Smooth muscle cell (in vitro differentiated cells): ENCODE measurements around the gene CD300H. TPM values are rescaled to one million over a fixed set of nuclear protein-coding genes. Genes with fewer than 3 reads are reported as not detected.

ENCODE experiments used
- DNase-seq: peaks from one replicate; lab custom pipeline; 2025; ENCODE audit not compliant: unreplicated experiment; lab: John Stamatoyannopoulos, UW
- H2AFZ ChIP-seq: fragments of 200-600 bp; sonication (generic); 2 replicates; pipeline ENCODE4 v1.6.0; 2016; ENCODE audit warnings: antibody characterized with exemption, low read depth, mild to moderate bottlenecking
- H3F3A ChIP-seq: fragments of 200-600 bp; sonication (generic); 2 replicates; pipeline ENCODE4 v1.6.0; 2017; ENCODE audit warnings: antibody characterized with exemption, low read depth
- H3K27ac ChIP-seq: fragments of 200-600 bp; sonication (generic); 2 replicates; pipeline ENCODE4 v1.5.1; 2016; ENCODE audit warnings: low read depth, mild to moderate bottlenecking
- H3K27me3 ChIP-seq: fragments of 200-600 bp; sonication (generic); 2 replicates; pipeline ENCODE4 v1.6.1; 2016; ENCODE audit warnings: low read depth, mild to moderate bottlenecking
- H3K36me3 ChIP-seq: fragments of 200-600 bp; sonication (generic); 2 replicates; pipeline ENCODE4 v1.5.1; 2016; ENCODE audit warnings: low read depth
- H3K4me1 ChIP-seq: fragments of 200-600 bp; sonication (generic); 2 replicates; pipeline ENCODE4 v1.5.1; 2016; ENCODE audit warnings: low read depth
- H3K4me2 ChIP-seq: fragments of 200-600 bp; sonication (generic); 2 replicates; pipeline ENCODE4 v1.6.0; 2016; ENCODE audit warnings: mild to moderate bottlenecking
- H3K4me3 ChIP-seq: fragments of 200-600 bp; sonication (generic); 2 replicates; pipeline ENCODE4 v1.5.1; 2016; ENCODE audit warnings: mild to moderate bottlenecking
- H3K79me2 ChIP-seq: fragments of 200-600 bp; sonication (generic); 2 replicates; pipeline ENCODE4 v1.6.0; 2016; ENCODE audit warnings: low read depth, mild to moderate bottlenecking
- H3K9ac ChIP-seq: fragments of 200-600 bp; sonication (generic); 2 replicates; pipeline ENCODE4 v1.6.0; 2016; ENCODE audit warnings: low read depth
- H3K9me3 ChIP-seq: fragments of 200-600 bp; sonication (generic); replicated peaks from 2 replicates; pipeline ENCODE4 v1.5.1; 2016; ENCODE audit warnings: low read depth
- H4K20me1 ChIP-seq: fragments of 200-600 bp; sonication (generic); 2 replicates; pipeline ENCODE4 v1.6.0; 2016; ENCODE audit warnings: low read depth
- WGBS: methylation state at CpG from one replicate; pipeline ENCODE4 v1.1.7; 2016; ENCODE audit warnings: low lambda C conversion rate; 5-methylcytosine and 5-hydroxymethylcytosine counted together
- polyA plus RNA-seq: library from polyadenylated mRNA; unstranded; fragments of >200 nt; fragmentation: Nextera tagmentation; extraction: Ambion mirVana; gene quantifications from 2 replicates; pipeline ENCODE4 v1.2.1, GENCODE V29; 2016
- total RNA-seq: library from RNA; depleted of rRNA; stranded (reverse); fragments of >200 nt; gene quantifications from 2 replicates; pipeline ENCODE4 v1.2.3, GENCODE V29; 2014
- TF ChIP-seq, protein P1 (sequence below): fragments of 200-600 bp; sonication (generic); IDR thresholded peaks from 2 replicates; pipeline ENCODE4 v1.5.1; 2017; ENCODE audit warnings: borderline replicate concordance, mild to moderate bottlenecking, antibody characterized with exemption; ENCODE audit not compliant: insufficient read depth, poor library complexity, severe bottlenecking

Gene CD300H
- total and polyA plus RNA-seq, 2 experiments from 2014 or later, result 0.65 TPM; not detected in 1

DNA sequence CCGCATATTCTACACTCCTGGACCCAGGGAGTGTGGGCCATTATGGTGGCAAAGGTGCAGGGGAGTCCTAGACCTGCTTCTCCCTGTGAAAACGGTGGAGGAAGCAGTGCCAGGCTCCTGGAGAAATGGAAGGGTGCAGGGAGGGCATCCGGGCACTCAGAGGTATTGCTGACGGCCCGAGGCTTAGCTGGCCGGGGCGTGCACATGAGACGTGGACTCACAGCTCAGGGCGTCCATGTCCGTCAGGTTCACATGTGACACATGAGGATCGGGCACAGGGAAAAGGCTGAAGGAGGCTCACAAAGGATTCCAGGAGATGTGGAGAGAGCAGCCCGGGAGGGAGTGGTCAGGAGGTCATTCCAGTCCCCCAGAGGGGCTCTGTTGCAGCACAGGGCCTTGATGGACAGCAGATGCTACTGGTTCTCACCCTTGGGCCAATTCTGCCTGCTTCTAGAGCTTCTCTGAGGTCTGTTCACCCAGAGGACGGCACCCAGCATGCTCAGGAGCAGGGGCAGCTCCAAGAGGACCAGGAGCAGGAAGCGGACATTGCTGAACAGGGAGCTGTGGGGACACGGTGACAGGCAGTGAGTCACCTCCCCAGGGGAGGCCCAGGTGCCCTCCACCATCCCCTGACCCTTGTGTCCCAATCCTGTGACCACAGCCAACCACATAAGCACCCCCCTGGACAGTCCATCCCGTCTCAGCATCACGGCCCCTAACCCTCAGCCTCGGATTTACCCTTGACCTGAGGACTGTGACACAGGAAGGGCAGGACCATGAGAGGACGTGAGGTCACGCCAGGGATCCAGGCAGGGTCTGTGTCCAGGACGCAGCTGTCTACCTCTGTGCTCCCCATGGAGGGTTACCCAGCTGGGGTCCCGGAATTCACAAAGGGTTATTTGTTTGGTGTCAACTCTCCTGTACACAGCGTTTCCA lies 25.9 kb downstream of the CD300H start:
- Histone ChIP-seq H3K9ac (no peak overlapping the region), H3K4me3 (no peak overlapping the region), H3K4me1 (no peaks in the 10 kb centered on the region), H3K27ac (no peak overlapping the region), H4K20me1 (no peaks in the 10 kb centered on the region), H3K27me3 (peaks cover 33% of the 10 kb centered on the region), H3F3A (no peaks in the 10 kb centered on the region), H2AFZ (no peak overlapping the region), H3K9me3 (no peaks in the 10 kb centered on the region), H3K79me2 (no peaks in the 10 kb centered on the region), H3K36me3 (no peaks in the 10 kb centered on the region), H3K4me2 (no peak overlapping the region)
- TF ChIP-seq, protein P1, sequence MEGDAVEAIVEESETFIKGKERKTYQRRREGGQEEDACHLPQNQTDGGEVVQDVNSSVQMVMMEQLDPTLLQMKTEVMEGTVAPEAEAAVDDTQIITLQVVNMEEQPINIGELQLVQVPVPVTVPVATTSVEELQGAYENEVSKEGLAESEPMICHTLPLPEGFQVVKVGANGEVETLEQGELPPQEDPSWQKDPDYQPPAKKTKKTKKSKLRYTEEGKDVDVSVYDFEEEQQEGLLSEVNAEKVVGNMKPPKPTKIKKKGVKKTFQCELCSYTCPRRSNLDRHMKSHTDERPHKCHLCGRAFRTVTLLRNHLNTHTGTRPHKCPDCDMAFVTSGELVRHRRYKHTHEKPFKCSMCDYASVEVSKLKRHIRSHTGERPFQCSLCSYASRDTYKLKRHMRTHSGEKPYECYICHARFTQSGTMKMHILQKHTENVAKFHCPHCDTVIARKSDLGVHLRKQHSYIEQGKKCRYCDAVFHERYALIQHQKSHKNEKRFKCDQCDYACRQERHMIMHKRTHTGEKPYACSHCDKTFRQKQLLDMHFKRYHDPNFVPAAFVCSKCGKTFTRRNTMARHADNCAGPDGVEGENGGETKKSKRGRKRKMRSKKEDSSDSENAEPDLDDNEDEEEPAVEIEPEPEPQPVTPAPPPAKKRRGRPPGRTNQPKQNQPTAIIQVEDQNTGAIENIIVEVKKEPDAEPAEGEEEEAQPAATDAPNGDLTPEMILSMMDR, result no peak
- no peak for DNase-seq
- WGBS, result 85% methylated on average over 23 of the region's 23 CpGs

DNA sequence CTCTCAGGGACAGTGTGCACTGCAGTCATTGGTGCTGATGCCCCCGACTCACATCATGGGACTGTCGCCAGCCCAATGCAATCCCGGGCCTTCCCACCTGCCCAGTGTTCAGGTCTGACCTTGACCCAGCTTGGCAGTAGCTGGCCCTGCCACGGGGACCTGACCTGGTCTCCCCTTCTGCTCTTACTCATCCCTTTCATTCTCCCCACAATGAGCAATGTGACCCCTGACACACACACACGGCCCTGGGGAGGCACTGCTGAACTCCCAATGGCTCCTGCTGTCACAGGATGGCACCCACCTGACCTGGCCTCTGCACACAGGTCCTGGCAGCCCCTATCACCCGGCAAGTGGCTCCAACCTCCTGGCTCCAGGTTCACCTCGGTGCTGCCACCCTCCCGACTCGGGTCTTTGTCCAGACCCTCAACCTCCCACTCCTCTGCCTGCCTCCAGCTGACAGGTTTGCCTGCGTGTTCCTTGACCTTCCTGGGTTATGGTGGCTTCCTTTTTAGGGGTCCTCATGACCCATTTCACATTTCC lies 28.0 kb downstream of the CD300H start:
- no peaks in the 10 kb centered on the region for H3K4me1 ChIP-seq
- no peaks in the 10 kb centered on the region for H3K79me2 ChIP-seq
- H3K9me3 ChIP-seq, result no peaks in the 10 kb centered on the region
- H3K27me3 ChIP-seq, result peaks cover 34% of the 10 kb centered on the region
- no peak overlapping the region for H3K27ac ChIP-seq
- TF ChIP-seq, protein P1, result no peak
- DNase-seq, result no peak
- no peaks in the 10 kb centered on the region for H4K20me1 ChIP-seq
- H3K36me3 ChIP-seq, result no peaks in the 10 kb centered on the region
- no peak overlapping the region for H3K4me2 ChIP-seq
- no peaks in the 10 kb centered on the region for H3F3A ChIP-seq
- no peak overlapping the region for H2AFZ ChIP-seq
- H3K4me3 ChIP-seq, result no peak overlapping the region
- no peak overlapping the region for H3K9ac ChIP-seq
- WGBS, result 85% methylated on average over 10 of the region's 10 CpGs

DNA sequence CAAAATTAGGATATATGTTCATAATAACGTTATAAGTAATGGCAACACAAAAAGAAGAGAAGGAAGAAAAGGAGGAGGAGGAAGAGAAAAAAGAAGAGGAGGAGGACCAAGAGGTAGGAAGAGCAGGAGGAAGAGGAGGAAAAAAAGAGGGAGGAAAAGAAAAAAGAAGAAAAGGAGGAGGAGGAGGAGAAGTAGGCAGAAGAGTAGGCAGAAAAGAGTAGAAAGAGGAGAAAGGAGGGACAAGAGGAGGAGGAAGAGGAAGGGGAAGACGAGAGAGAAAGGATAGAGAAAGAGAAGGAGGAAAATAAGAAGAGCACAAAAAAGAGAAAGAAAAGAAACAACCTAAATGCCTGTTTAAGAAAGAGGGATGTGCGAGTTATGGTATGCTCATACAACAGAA lies 30.4 kb downstream of the CD300H start:
- Histone ChIP-seq H3K36me3 (no peaks in the 10 kb centered on the region), H3K27me3 (peaks cover 34% of the 10 kb centered on the region), H3K4me2 (no peak overlapping the region), H2AFZ (no peak overlapping the region), H3K9me3 (no peaks in the 10 kb centered on the region), H3K4me3 (no peak overlapping the region), H3K4me1 (no peaks in the 10 kb centered on the region), H4K20me1 (no peaks in the 10 kb centered on the region), H3K79me2 (no peaks in the 10 kb centered on the region), H3K27ac (no peak overlapping the region), H3F3A (no peaks in the 10 kb centered on the region), H3K9ac (no peak overlapping the region)
- WGBS, result 78% methylated on average over 3 of the region's 3 CpGs
- no peak for DNase-seq
- TF ChIP-seq, protein P1, result no peak
